Neural progenitor cell (in vitro differentiated cells): Measurements from ENCODE around the gene SCYL3. TPM values are rescaled to one million over a fixed set of nuclear protein-coding genes. Genes with fewer than 3 reads are reported as not detected.

Source experiments
- DNase-seq: peaks from one replicate; pipeline ENCODE4 v3.0.0-alpha.2; 2016; ENCODE audit warnings: low spot score
- H2AFZ ChIP-seq: fragments of 200-600 bp; sonication (generic); replicated peaks from 2 replicates; pipeline ENCODE4 v1.6.1; 2016; ENCODE audit warnings: antibody characterized with exemption
- H3F3A ChIP-seq: fragments of 200-600 bp; sonication (generic); 2 replicates; pipeline ENCODE4 v1.6.1; 2016; ENCODE audit warnings: antibody characterized with exemption, low read depth
- H3K27ac ChIP-seq: fragments of 200-600 bp; sonication (generic); 2 replicates; pipeline ENCODE4 v1.5.1; 2016; ENCODE audit warnings: mild to moderate bottlenecking
- H3K27me3 ChIP-seq: fragments of 200-600 bp; sonication (generic); 2 replicates; pipeline ENCODE4 v1.6.1; 2016; ENCODE audit warnings: mild to moderate bottlenecking, moderate library complexity
- H3K36me3 ChIP-seq: fragments of 200-600 bp; sonication (generic); 2 replicates; pipeline ENCODE4 v1.5.1; 2016
- H3K4me1 ChIP-seq: fragments of 200-600 bp; sonication (generic); 2 replicates; pipeline ENCODE4 v1.6.1; 2016; ENCODE audit warnings: mixed run types
- H3K4me2 ChIP-seq: fragments of 200-600 bp; sonication (generic); 2 replicates; pipeline ENCODE4 v1.6.1; 2016
- H3K4me3 ChIP-seq: fragments of 200-600 bp; sonication (generic); 2 replicates; pipeline ENCODE4 v1.5.1; 2016
- H3K79me2 ChIP-seq: fragments of 200-600 bp; sonication (generic); 2 replicates; pipeline ENCODE4 v1.6.1; 2016; ENCODE audit warnings: low read depth
- H3K9ac ChIP-seq: fragments of 200-600 bp; sonication (generic); 2 replicates; pipeline ENCODE4 v1.6.1; 2016
- H3K9me3 ChIP-seq: fragments of 200-600 bp; sonication (generic); 2 replicates; pipeline ENCODE4 v1.5.1; 2016; ENCODE audit warnings: low read depth
- H4K20me1 ChIP-seq: fragments of 200-600 bp; sonication (generic); 2 replicates; pipeline ENCODE4 v1.6.1; 2016; ENCODE audit warnings: low read depth
- H3K27ac Mint-ChIP-seq: 3 replicates; pipeline ENCODE4 v1.8.0; 2021; ENCODE audit warnings: mixed read lengths
- H3K27me3 Mint-ChIP-seq: 2 replicates; pipeline ENCODE4 v1.8.0; 2022; ENCODE audit warnings: low read depth, mild to moderate bottlenecking, inconsistent platforms, moderate library complexity, mixed read lengths; ENCODE audit not compliant: insufficient read depth
- H3K36me3 Mint-ChIP-seq: 3 replicates; pipeline ENCODE4 v1.8.0; 2021; ENCODE audit warnings: mixed read lengths
- H3K4me1 Mint-ChIP-seq: 3 replicates; pipeline ENCODE4 v1.8.0; 2021; ENCODE audit warnings: mixed read lengths
- H3K4me3 Mint-ChIP-seq: 3 replicates; pipeline ENCODE4 v1.8.0; 2021; ENCODE audit warnings: mild to moderate bottlenecking, moderate library complexity, mixed read lengths
- H3K9me3 Mint-ChIP-seq: 3 replicates; pipeline ENCODE4 v1.8.0; 2020; ENCODE audit warnings: mixed read lengths
- CTCF ChIP-seq: fragments of 200-600 bp; sonication (generic); IDR thresholded peaks from 2 replicates; pipeline ENCODE4 v1.5.1; 2017; ENCODE audit warnings: antibody characterized with exemption, mild to moderate bottlenecking
- EZH2 ChIP-seq: fragments of 200-600 bp; sonication (generic); IDR thresholded peaks from 2 replicates; pipeline ENCODE4 v1.6.1; 2017; ENCODE audit warnings: antibody characterized with exemption, mild to moderate bottlenecking, moderate library complexity
- EZH2phosphoT487 ChIP-seq: fragments of 200-600 bp; sonication (generic); IDR thresholded peaks from 2 replicates; pipeline ENCODE4 v1.6.1; 2017; ENCODE audit warnings: antibody characterized with exemption
- total RNA-seq: library from RNA; depleted of rRNA; stranded (reverse); fragments of >200 nt; gene quantifications from 2 replicates; pipeline ENCODE4 v1.2.3, GENCODE V29; 2015; ENCODE audit warnings: low replicate concordance

The SCYL3 gene
- total RNA-seq, 1 donor from 2014 or later = 12.8 TPM

DNA sequence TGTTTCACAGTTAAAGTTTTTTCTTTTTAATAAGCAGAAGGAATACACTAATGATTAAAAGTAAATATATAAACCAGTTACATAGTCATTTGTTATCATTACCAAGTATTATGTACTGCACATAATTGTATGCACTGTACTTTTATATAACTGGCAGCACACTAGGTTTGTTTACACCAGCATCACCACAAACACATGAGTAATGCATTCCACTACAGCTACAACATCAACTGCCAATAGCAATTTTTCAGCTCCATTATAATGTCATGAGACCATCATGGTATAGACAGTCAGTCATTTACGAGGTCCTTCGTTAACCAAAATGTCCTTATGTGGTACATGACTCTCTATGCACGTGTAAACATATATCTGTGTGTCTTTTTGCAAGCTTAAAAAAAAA is 35.2 kb downstream of the SCYL3 start:
- Histone ChIP-seq H3K79me2 (no peaks in the 10 kb centered on the region), H3K4me1 (no peaks in the 10 kb centered on the region), H3K4me2 (no peak overlapping the region), H3F3A (no peaks in the 10 kb centered on the region), H4K20me1 (no peaks in the 10 kb centered on the region), H3K9me3 (no peaks in the 10 kb centered on the region), H3K27ac (no peak overlapping the region), H3K9ac (no peak overlapping the region), H3K36me3 (peaks cover 8% of the 10 kb centered on the region), H2AFZ (no peak overlapping the region), H3K4me3 (no peak overlapping the region), H3K27me3 (no peaks in the 10 kb centered on the region)
- H3K4me3 Mint-ChIP-seq = no peak overlapping the region
- H3K4me1 Mint-ChIP-seq = no peaks in the 10 kb centered on the region
- TF ChIP-seq EZH2 (no peak), EZH2phosphoT487 (no peak), CTCF (no peak)
- H3K36me3 Mint-ChIP-seq = peaks cover 29% of the 10 kb centered on the region
- H3K27ac Mint-ChIP-seq = no peak overlapping the region
- no peaks in the 10 kb centered on the region for H3K27me3 Mint-ChIP-seq
- DNase-seq = no peak
- no peaks in the 10 kb centered on the region for H3K9me3 Mint-ChIP-seq

DNA sequence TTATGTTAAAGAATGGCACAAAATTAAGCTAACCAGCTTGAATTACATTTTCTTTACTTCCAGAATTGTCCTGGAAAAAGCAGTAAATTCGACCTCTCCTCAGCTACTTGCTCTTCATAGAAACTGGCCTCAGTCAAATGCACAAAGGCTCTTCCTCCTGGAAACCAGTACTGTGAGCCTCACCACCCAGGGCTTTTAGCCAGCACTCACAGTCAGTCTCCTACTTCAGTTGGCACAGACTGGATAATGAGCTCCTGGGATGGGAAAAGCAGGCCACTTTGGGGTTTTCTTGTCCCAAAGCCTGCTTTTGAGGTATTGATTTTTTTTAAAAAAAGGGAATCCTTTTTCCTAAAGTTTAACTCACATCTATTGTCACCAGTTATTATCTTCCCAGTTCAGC is 40.4 kb downstream of the SCYL3 start:
- Histone ChIP-seq H2AFZ (no peak overlapping the region), H3K27ac (no peak overlapping the region)
- peaks cover 20% of the 10 kb centered on the region for H3K36me3 Mint-ChIP-seq

GRCh38 chr1:169849346-169850022 is 44.2 kb downstream of the SCYL3 start:
- Mint-ChIP-seq H3K36me3 (peaks cover 23% of the 10 kb centered on the region), H3K27me3 (no peaks in the 10 kb centered on the region), H3K9me3 (no peaks in the 10 kb centered on the region), H3K4me1 (no peaks in the 10 kb centered on the region), H3K4me3 (no peak overlapping the region), H3K27ac (no peak overlapping the region)
- no peaks in the 10 kb centered on the region for H4K20me1 ChIP-seq
- no peak overlapping the region for H3K4me2 ChIP-seq
- peaks cover 19% of the 10 kb centered on the region for H3K36me3 ChIP-seq
- H2AFZ ChIP-seq = no peak overlapping the region
- no peak overlapping the region for H3K27ac ChIP-seq
- no peaks in the 10 kb centered on the region for H3K27me3 ChIP-seq
- H3K9ac ChIP-seq = no peak overlapping the region
- no peak for TF ChIP-seq EZH2phosphoT487
- no peak for TF ChIP-seq CTCF
- no peak for TF ChIP-seq EZH2
- no peaks in the 10 kb centered on the region for H3K79me2 ChIP-seq
- H3F3A ChIP-seq = no peaks in the 10 kb centered on the region
- H3K9me3 ChIP-seq = no peaks in the 10 kb centered on the region
- no peaks in the 10 kb centered on the region for H3K4me1 ChIP-seq
- DNase-seq = no peak
- no peak overlapping the region for H3K4me3 ChIP-seq

More for the DNA sequence above, 40.4 kb downstream of the SCYL3 start:
- Mint-ChIP-seq H3K4me1 (no peaks in the 10 kb centered on the region), H3K4me3 (no peak overlapping the region), H3K27me3 (no peaks in the 10 kb centered on the region), H3K9me3 (no peaks in the 10 kb centered on the region), H3K27ac (no peak overlapping the region)
- no peaks in the 10 kb centered on the region for H3F3A ChIP-seq
- no peak overlapping the region for H3K4me2 ChIP-seq
- H4K20me1 ChIP-seq = no peaks in the 10 kb centered on the region
- H3K36me3 ChIP-seq = peaks cover 15% of the 10 kb centered on the region
- no peak overlapping the region for H3K4me3 ChIP-seq
- no peaks in the 10 kb centered on the region for H3K27me3 ChIP-seq
- no peaks in the 10 kb centered on the region for H3K4me1 ChIP-seq
- DNase-seq = peak; percentile 5
- no peaks in the 10 kb centered on the region for H3K9me3 ChIP-seq
- no peaks in the 10 kb centered on the region for H3K79me2 ChIP-seq
- H3K9ac ChIP-seq = no peak overlapping the region
- no peak for TF ChIP-seq EZH2
- TF ChIP-seq EZH2phosphoT487 = no peak
- TF ChIP-seq CTCF = no peak
